Pancreas (tissue), 10 donors: ENCODE results near the gene GPC1. TPM values are rescaled to one million over a fixed set of nuclear protein-coding genes. Genes with fewer than 3 reads are reported as not detected.
A peak's percentile ranks its signal among the peaks of the same experiment; 100 is the strongest.
"Not testable (repeated sequence)": the region's sequence is repeated elsewhere in the genome, so short reads cannot be mapped to it uniquely, and the experiment has no call there.

Source experiments
- ATAC-seq, 4 donors: fragments of 200-7000 bp; cut with Tn5 transposase; one replicate each; pipeline versions ENCODE4 v1.8.0 to v1.9.1; 2020; ENCODE audit warnings: mild to moderate bottlenecking in 4 of 4, moderate library complexity in 4 of 4
- DNase-seq, 6 donors: peaks; one replicate each; pipeline ENCODE4 v3.0.0-alpha.2; 2020
- FAIRE-seq: peaks from 2 replicates; lab custom pipeline; 2012; peaks lifted over from hg19 to GRCh38; lab: Jason Lieb, UNC
- H3K27ac ChIP-seq, 4 donors: fragments of 200-600 bp; sonication (generic); 1 replicate in 3 of 4; 2 replicates in 1 of 4; pipeline versions ENCODE4 v1.5.0 to v1.8.0; 2020
- H3K27me3 ChIP-seq, 4 donors: fragments of 200-600 bp; one replicate each; pipeline ENCODE4 v1.8.0; 2021
- H3K36me3 ChIP-seq, 3 donors: fragments of 200-600 bp; sonication (generic) in 1 of 3; one replicate each; pipeline versions ENCODE4 v1.5.0 to v1.8.0; 2020 to 2021
- H3K4me1 ChIP-seq, 3 donors: fragments of 200-600 bp; one replicate each; pipeline ENCODE4 v1.8.0; 2021
- H3K4me3 ChIP-seq, 4 donors: fragments of 200-600 bp; sonication (generic) in 2 of 4; one replicate each; pipeline versions ENCODE4 v1.5.0 to v1.8.0; 2020 to 2021
- H3K9me3 ChIP-seq, 4 donors: fragments of 200-600 bp; one replicate each; pipeline ENCODE4 v1.8.0; 2021
- CTCF ChIP-seq, 4 donors: fragments of 200-600 bp; sonication (generic) in 3 of 4; IDR thresholded peaks; one replicate each; pipeline versions ENCODE4 v1.5.0 to v1.8.0; 2021; ENCODE audit warnings: antibody characterized with exemption in 4 of 4
- WGBS, 2 donors: extraction: QIAGEN DNeasy Blood & Tissue Kit; methylation state at CpG; one replicate each; pipeline ENCODE4 v1.1.7; 2013; 5-methylcytosine and 5-hydroxymethylcytosine counted together
- intact Hi-C, 3 donors: fragments of 100-400 bp; cut with DNase I; formaldehyde crosslinking; loops; one replicate each; pipeline versions ENCODE4 v1.11.1 to v1.14.2; 2022
- polyA plus RNA-seq, 2 donors: library from polyadenylated mRNA; stranded (reverse); fragments of 200-250 nt; gene quantifications; one replicate each; pipeline ENCODE4 v1.2.3, GENCODE V29; 2013
- total RNA-seq, 6 donors: library from RNA; stranded (reverse); fragmentation: NEBNext Ultra II Directional in 4 of 6; extraction: Animal tissue kit (Norgen Biotek cat#: 25700) in 4 of 6; gene quantifications; one replicate each; pipeline versions ENCODE4 v1.2.1 to v1.2.4, GENCODE V29; 2021 to 2023
- donor health status: healthy with polysubstance abuse.
- donor health status: DM: no; HTN: no; CAD: no; lungs with moderate emphysema.
- donor health status: DM: no; HTN: no; CAD: no.
- donor health status: control.
- donor health status: control.
- donor health status: Bipolar disorder and iron deficiency.
- donor health status: DM: yes; HTN: yes; CAD: no.
- donor health status: DM: no; HTN: no; CAD: no.
- donor health status: DM: no; HTN: no; CAD: no.
- donor health status: DM: yes; HTN: yes; CAD: no.

The GPC1 gene
- total and polyA plus RNA-seq, 8 donors, result 11.7 to 37.6 (median 18.0) TPM

DNA sequence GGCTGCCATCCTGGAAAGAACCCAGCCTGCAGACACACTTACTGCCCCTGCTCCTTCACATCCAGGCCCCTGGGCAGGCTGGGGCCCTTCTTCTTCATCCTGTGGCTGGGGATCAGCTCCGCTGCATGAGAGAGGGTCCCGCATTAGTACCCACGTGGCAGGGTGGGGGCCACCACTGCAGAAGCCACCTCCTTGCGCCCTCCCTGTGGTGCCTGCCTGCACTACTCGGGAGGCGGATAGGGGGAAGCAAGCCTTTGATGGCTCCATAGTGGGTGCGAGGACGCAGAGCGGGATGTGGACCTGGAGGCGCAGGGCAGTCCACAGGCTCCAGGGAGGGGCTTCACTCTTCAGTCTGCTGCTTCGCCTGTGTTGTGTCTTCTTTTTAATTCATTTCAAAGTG, 46.7 kb downstream of the GPC1 start:
- TF ChIP-seq CTCF (IDR thresholded peaks at IDR 0.05), result no peak
- WGBS, 2 donors, result 89 to 94% methylated on average over 9 to 11 of the region's 11 CpGs
- ATAC-seq (no peak), FAIRE-seq (no peak), DNase-seq (peak in 2 of 6 donors; percentile 36 to 42)
- intact Hi-C loops, result no loop called here
- Histone ChIP-seq H3K4me3 (no peak overlapping the region), H3K27ac (no peak overlapping the region), H3K27me3 (no peaks in the 10 kb centered on the region), H3K4me1 (no peaks in the 10 kb centered on the region), H3K36me3 (no peaks in the 10 kb centered on the region), H3K9me3 (no peaks in the 10 kb centered on the region)

- FAIRE-seq (no peak), ATAC-seq (no peak), DNase-seq (no peak)
- no peak overlapping the region for H3K4me3 ChIP-seq
- TF ChIP-seq CTCF (IDR thresholded peaks at IDR 0.05), result no peak
- intact Hi-C loops, result no loop called here
- 84 to 86% methylated on average over 2 of the region's 2 CpGs for WGBS, 2 donors
- H3K9me3 ChIP-seq, result no peaks in the 10 kb centered on the region
- H3K36me3 ChIP-seq, result no peaks in the 10 kb centered on the region
- no peak overlapping the region for H3K27ac ChIP-seq
- no peaks in the 10 kb centered on the region for H3K27me3 ChIP-seq
- no peaks in the 10 kb centered on the region for H3K4me1 ChIP-seq
These were observed 56.0 kb downstream of the GPC1 start for GRCh38 chr2:240491483-240491882.

DNA sequence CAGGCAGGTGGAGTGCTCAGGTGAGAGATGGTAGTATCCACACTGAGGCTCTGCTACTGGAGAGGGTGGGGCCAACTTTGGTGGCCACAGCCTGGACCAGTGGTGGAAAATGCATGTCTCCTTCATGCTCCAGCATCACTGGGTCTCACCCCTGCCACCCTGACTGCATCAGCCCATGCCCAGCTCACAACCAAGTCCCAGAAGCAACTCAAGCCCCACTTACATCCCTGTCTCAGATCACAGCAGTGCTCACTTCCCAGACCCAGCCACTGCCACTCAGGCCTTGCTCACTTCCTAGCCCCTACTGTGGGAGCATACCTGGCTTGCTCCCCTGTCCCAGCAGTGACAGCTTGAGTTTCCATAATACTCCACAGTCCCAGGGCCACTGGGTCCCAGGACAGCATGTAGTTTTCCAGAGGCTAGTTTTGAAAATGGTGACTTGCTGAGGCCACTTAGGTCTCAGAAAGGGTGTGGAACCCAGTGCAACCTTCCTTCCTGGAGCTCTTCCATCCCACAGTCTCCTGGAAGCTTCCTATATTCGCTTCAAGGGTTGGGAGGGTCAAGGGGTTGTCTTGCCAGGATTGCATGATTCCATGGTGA, 58.8 kb downstream of the GPC1 start:
- Histone ChIP-seq H3K27me3 (no peaks in the 10 kb centered on the region), H3K9me3 (no peaks in the 10 kb centered on the region), H3K4me3 (no peak overlapping the region), H3K36me3 (no peaks in the 10 kb centered on the region), H3K27ac (no peak overlapping the region), H3K4me1 (no peaks in the 10 kb centered on the region)
- FAIRE-seq, result no peak
- DNase-seq, result no peak
- ATAC-seq, result no peak
- 92 to 97% methylated on average over 1 of the region's 1 CpG for WGBS, 2 donors
- TF ChIP-seq CTCF (IDR thresholded peaks at IDR 0.05), result no peak
- intact Hi-C loops, result no loop called here

GRCh38 chr2:240494942-240495341, 59.5 kb downstream of the GPC1 start:
- intact Hi-C loops, H3K9me3 ChIP-seq: not testable (repeated sequence)

GRCh38 chr2:240497082-240497481, 61.6 kb downstream of the GPC1 start:
- H3K36me3 ChIP-seq, H3K27me3 ChIP-seq, H3K4me1 ChIP-seq, H3K27ac ChIP-seq, FAIRE-seq, ATAC-seq, H3K4me3 ChIP-seq, H3K9me3 ChIP-seq, intact Hi-C loops: not testable (repeated sequence)
- 98 to 99% methylated on average over 7 of the region's 7 CpGs for WGBS, 2 donors
- DNase-seq, result peak in 1 of 6 donors; percentile 8

More at GRCh38 chr2:240494942-240495341, 59.5 kb downstream of the GPC1 start:
- not testable (repeated sequence) for H3K4me3 ChIP-seq, H3K36me3 ChIP-seq, FAIRE-seq, H3K4me1 ChIP-seq, H3K27ac ChIP-seq, H3K27me3 ChIP-seq, ATAC-seq
- DNase-seq, result peak in 1 of 6 donors; percentile 8
- TF ChIP-seq CTCF (IDR thresholded peaks at IDR 0.05), result peak in 1 of 4 donors; percentile 13
- 80 to 82% methylated on average over 11 of the region's 11 CpGs for WGBS, 2 donors
